ENCODE results near the gene GAN.
"Not testable (repeated sequence)": the region's sequence is repeated elsewhere in the genome, so short reads cannot be mapped to it uniquely, and the experiment has no call there.

Gene GAN

DNA sequence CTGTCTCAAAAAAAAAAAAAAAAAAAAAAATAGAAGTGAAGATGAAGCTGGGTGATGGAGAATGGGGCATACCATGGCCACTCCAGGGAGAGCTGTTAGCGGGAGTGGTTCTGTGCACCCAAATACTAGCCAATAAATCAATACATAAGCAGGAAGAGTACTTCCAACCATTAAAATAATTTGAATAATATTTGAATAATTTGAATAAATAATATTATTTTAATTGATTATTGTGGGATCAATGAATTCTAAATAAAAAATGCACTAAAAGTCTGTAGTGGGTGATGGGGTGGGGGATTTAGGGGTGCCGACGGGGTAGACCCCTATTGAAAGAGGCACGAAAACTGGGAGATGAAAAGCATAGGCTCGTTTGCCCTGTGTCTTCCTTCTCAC is 88.4 kb downstream of the GAN start:
- no peak for DNase-seq

- DNase-seq = peak; percentile 2
Measured at GRCh38 chr16:81403601-81404391, 89.0 kb downstream of the GAN start.

- DNase-seq = not testable (repeated sequence)
Measured at GRCh38 chr16:81405002-81405401, 90.2 kb downstream of the GAN start.

DNA sequence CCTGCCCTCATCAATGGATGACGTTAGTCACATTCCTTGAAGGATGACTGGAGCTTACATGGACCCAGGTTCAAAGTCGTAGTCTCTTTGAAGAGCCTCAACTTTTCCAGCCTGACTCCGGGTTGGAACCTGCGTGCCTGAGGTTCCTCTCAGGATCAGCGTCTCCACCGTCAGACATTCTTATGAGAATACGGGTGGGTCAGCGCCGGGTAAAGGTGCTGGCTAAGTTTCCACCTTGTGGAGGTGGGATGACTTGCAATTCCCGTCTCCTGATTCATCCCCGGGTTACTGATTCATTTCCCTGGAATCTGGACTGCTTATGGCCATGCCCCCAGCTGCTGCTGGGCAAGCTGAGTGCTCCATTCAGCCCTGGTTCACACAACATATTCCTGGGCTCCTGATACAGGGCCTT is 90.9 kb downstream of the GAN start:
- no peak for DNase-seq

DNA sequence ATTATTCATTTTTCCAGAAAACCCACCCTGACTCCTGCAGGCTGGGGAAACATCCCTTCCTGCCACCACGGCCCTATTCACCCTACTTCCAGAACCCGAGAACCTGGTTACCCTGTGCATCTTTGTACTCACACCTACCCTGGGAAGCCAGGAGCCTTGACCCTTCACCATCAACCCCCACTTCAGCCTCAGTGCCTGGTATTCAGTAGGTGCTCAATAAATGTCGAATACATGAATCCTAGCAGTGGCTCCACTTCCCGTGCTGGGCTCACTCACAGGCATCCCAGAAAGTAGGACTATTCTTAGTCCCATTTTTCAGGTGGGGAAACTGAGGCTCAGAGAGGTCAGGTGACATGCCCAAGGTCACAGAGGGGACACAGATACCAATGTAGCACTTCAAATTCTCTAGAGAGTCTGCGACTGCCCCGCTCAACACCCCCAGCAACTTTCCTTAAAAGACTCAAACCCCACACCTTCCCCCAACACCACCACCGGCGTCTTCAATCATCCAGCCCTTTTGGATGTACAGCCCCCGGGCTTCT is 93.7 kb downstream of the GAN start:
- DNase-seq = no peak

DNA sequence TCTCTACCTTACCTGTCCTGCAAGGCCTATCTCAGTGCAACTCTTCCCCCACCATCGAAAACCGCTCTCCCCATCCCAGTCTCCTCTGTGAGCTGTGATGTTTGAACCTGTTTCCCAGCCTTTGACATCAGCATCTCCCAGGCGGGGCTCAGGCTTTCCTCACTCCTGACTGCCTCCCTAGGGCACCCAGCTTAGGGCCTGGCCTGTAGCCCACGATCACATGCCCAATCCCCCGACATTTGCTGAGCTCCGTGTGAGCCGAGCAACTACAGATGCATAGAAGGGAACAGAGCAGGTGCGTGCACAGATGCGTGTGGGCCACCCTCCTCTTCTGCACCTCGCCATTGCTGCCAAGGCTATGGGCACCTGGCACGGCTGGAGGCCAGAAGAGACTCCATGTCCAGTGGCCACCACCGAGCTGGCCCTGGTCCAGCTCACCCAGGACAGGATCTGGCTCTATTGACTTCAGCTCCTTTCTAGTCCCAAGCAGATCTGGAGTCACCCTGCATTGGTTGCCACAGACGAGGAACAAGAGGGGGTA is 94.3 kb downstream of the GAN start:
- DNase-seq = no peak

DNA sequence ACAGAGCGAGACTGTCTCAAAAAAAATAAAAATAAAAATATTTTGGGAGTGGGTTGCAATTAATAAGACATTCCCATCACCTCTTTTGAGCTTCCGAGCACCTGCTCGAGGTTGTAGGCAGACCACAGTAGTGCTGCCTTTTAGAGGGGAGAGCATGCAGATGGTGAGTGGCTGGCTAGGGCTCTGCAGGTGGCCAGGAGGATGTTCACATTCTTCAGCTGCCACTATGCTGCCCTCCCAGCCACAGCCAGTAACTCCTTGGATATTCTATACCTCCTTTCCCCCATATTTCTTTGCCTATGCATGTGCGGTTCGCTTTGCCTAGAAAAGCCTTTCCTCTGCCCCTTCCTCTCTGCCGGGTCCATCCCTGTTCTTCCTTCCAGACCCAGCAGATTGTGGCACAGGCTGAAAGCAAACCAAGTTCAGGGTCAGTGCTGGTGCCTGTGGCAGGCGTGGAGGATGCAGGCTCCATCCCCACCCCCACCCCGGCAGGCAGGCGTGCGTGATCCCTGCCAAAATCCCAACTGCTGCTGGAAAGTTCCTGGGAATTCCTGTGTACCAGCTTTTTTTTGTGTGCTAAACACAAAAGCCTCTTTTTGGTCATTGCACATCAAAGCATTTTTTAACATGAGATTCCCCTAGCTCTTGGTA is 96.0 kb downstream of the GAN start:
- no peak for DNase-seq

- no peak for DNase-seq
Measured at GRCh38 chr16:81413245-81413990, 98.7 kb downstream of the GAN start.

GRCh38 chr16:81415751-81416150 is 101.0 kb downstream of the GAN start:
- DNase-seq = no peak

DNA sequence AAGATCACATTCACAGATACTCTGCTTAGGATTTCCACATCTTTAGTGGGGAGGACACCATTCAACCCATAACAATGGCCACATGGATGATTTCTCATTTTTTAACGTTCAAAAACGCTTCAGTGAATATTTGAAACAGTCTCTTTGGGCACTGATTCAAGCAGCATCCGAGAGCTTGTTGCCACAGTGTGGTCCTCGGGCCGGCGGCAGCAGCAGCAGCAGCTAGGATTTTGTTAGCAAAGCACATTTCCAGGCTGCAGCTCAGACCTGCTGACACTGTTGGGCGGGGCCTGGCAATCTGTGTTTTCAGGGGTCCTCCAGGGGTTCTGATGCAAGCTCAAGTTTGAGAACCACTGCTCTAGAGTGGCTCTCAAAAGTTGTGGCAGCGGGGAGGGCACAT is 102.0 kb downstream of the GAN start:
- DNase-seq = no peak

DNA sequence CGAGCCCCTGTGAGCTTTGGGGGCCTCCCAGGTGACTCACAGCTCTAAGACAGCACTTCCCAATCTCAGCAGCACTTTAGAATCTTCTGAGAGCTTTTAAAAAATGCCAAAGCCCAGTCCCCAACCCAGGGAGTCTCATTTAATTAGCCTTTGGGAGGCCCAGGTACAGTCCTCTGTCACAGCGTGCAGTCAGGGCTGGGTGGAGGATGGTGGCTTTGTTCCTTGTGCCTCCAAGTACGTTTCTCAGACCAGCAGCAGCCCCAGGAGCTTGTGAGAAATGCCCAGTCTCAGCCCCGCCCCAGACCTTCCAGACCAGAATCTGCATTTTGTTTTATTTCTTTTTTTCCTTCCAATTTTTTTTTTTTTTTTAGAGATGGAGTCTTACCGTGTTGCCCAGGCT is 102.4 kb downstream of the GAN start:
- DNase-seq = no peak

DNA sequence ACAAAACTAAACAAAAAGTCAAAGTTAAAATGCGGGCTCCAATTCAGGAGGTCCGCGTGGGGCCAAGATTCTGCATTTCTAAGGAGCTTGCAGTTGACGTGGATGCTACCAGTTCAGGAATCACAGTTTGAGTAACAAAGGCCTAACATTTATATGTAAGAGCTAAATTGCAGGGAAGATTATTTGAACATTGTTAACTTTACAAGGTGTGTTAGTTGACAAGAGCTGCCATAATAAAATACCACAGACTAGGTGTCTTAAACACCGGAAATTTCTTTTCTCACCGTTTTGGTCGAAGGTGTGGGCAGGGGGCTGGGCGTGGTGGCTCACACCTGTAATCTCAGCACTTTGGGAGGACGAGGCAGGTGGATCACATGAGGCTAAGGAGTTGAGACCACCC is 105.0 kb downstream of the GAN start:
- DNase-seq = no peak

DNA sequence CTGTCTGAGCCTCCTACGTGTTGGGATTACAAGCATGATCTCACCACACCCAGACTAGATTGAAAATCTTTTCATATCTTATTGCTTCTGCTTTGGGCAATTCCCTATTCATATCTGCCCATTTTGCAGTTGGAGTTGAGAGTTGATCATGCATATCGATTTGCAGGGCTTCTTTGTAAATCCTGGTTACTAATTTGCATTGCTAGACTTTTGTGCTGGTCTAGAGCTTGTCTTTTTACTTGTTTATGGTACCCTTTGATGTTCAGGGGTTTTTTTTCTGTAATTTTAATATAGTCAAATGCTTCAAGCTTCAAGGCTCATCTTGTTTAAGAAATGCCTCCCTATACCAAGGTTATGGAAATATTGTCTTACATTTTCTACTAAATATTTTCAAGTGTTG is 106.4 kb downstream of the GAN start:
- no peak for DNase-seq

DNA sequence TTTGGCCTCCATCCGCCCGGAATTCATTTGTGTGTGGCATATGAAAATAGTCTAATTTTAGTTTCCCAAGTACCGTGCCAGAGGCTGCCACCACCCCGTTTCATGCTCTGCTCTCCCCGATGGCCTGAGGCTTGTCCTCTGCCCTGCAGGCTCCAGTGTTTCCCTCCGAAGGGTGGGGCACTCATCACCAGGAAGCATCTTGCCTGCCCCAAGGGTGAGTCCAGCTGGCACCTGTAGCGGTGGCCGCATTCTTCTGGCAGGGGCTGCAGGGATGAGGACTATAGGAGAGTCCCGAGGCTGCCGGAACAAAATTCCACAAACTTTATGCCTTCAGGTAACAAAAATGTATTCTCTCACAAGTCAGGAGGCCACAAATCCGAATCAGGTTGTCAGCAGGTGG is 106.8 kb downstream of the GAN start:
- DNase-seq = no peak

DNA sequence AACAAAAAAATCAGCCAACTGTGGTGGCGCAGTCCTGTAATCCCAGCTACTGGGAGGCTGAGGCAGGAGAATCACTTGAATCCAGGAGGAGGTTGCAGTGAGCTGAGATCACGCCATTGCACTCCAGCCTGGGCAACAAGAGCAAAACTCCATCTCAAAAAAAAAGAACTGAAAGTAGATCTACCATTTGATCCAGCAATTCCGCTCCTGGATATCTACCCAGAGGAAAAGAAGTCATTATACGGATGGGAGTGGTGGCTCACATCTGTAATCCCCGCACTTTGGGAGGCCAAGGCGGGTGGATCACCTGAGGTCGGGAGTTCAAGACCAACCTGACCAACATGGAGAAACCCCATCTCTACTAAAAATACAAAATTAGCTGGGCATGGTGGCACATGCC is 107.4 kb downstream of the GAN start:
- not testable (repeated sequence) for DNase-seq

DNA sequence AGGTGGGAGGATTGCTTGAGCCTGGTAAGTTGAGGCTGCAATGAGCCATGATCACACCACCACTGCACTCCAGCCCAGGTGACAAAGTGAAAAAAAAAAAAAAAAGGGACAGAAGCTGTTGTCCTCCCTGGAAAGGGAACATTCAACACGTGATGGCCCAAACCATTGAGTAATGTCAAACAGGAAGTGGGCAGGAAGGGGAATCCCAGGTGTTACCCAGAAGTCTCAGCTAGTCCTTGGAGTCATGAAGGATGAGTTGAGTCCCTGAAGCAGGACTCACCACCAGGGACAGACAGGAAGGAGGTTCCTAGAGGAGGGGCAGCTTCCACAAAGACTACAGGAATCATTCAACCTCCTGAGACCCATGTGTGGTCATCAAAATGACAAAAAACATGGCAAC is 110.0 kb downstream of the GAN start:
- no peak for DNase-seq

- DNase-seq = peak; percentile 47
Measured at GRCh38 chr16:81427219-81427618, 112.5 kb downstream of the GAN start.

- DNase-seq = no peak
Measured at GRCh38 chr16:81429045-81429521, 114.3 kb downstream of the GAN start.

DNA sequence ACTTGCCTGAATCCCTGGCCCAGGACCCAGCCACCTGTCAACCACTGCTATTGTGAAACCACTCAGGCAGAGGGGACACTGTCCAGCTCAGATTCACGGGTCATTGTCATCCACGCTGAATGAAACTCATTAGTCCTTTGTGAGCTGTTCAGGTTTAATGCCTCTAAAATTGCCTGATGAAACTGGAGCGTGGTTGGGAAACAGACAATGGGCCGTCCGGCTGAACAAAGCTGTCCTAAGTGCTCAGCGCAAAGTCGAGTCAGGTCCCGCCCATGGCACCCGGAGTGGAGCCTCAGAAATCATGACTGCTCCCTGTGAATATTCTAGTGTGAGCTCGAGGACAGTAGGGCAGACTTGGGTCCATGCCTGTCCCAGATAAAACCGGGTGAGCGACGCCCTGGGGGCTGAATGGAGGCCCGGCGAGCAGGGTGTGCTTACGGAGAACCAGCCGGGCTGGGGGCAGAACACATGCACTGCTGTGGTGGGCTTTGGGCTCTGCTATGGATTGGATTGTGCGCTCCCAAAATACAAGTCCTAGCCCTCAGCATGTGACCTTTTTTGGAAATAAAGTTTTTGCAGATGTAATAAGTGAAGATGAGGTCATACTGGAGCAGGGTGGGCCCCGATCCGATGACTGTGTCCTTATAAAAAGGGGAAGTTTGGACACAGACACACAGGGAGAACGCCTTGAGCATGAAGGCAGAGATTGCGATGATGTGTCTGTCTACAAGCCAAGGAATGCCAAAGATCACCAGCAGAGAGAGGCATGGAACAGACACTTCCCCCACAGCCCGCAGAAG is 117.0 kb downstream of the GAN start:
- no peak for DNase-seq

DNA sequence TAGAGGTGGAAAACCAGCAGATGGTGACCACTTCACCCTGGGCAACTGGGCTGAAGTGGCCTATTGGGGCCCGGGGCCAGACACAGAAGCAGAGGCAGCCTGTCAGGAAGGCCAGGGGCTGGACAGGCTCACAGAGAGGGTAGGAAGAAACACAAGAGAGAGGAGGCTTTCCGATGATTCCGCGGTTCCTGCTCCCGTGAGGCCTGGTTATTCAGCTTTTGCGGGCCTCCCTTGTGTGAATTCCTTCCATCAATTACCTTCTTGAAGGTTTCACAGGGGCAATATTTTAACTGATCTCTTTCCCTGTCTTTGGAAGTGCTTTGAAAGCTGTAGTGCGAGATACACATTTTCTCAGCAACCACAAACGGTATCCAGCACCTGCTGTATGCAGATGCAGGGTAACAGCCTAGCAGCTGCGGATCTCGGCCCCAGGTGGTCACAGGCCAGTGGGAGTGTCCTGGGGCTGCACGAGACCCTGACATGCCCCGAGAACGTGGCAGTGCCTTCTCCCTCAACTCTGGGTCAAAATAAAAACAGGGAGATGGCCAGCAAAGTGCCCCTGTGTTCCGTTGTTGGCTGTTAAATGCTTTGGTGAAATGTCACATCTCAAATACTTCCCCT is 118.3 kb downstream of the GAN start:
- DNase-seq = no peak

- DNase-seq = no peak
Measured at GRCh38 chr16:81435103-81435502, 120.3 kb downstream of the GAN start.

- DNase-seq = no peak
Measured at GRCh38 chr16:81435567-81435966, 120.8 kb downstream of the GAN start.

Data from DMS79 (cell line).